Vagina (tissue), 2 donors: ENCODE measurements around the gene DTYMK.

Source experiments
- CTCF ChIP-seq, 3 experiments: fragments of 450-650 bp in 2 of 3; fragments of 200-600 bp in 1 of 3; sonication (generic) in 1 of 3; IDR thresholded peaks; one replicate each; pipeline ENCODE4 v1.5.1; 2017 to 2019; ENCODE audit warnings: antibody characterized with exemption in 3 of 3, mild to moderate bottlenecking in 2 of 3, moderate library complexity in 2 of 3
- POLR2A ChIP-seq, 2 donors: fragments of 450-650 bp; IDR thresholded peaks; one replicate each; pipeline ENCODE4 v1.6.1; 2017; ENCODE audit warnings: antibody characterized with exemption in 2 of 2, mild to moderate bottlenecking in 2 of 2, moderate library complexity in 2 of 2
- POLR2AphosphoS5 ChIP-seq, 2 donors: sonication (generic); formaldehyde crosslinking; IDR thresholded peaks; one replicate each; pipeline ENCODE4 v1.9.0; 2017; ENCODE audit warnings: antibody characterized with exemption in 2 of 2, mild to moderate bottlenecking in 2 of 2, low read depth in 1 of 2; ENCODE audit not compliant: insufficient read depth in 1 of 2

- no peak for TF ChIP-seq CTCF (IDR thresholded peaks at IDR 0.05)
- no peak for TF ChIP-seq POLR2A (IDR thresholded peaks at IDR 0.05)
- no peak for TF ChIP-seq POLR2AphosphoS5 (IDR thresholded peaks at IDR 0.05; ENCODE audit: insufficient read depth in 1 of 2, low read depth in 1 of 2)
These were observed 22.3 kb upstream of the DTYMK start for GRCh38 chr2:241708879-241709278.
